Activated CD4-positive, alpha-beta T cell treated with anti-CD3 and anti-CD28 coated beads, Interleukin-2, amount 10 ng/mL, durations not matched to agents 24 days and 14 days (primary cell): ENCODE measurements around the gene MOB1B. TPM values are rescaled to one million over a fixed set of nuclear protein-coding genes. Genes with fewer than 3 reads are reported as not detected.

Experiments used
- DNase-seq: peaks from one replicate; pipeline ENCODE4 v3.0.0; 2022
- H3K27ac Mint-ChIP-seq: one replicate; pipeline ENCODE4 v1.8.0; 2022; ENCODE audit warnings: mild to moderate bottlenecking, mixed read lengths
- H3K27me3 Mint-ChIP-seq: one replicate; pipeline ENCODE4 v1.8.0; 2022; ENCODE audit warnings: mixed read lengths
- H3K36me3 Mint-ChIP-seq: one replicate; pipeline ENCODE4 v1.8.0; 2022; ENCODE audit warnings: low read depth, mild to moderate bottlenecking, mixed read lengths
- H3K4me1 Mint-ChIP-seq: one replicate; pipeline ENCODE4 v1.8.0; 2021; ENCODE audit warnings: mixed read lengths
- H3K4me3 Mint-ChIP-seq: one replicate; pipeline ENCODE4 v1.8.0; 2022; ENCODE audit warnings: mild to moderate bottlenecking, moderate library complexity, mixed read lengths
- H3K9me3 Mint-ChIP-seq: one replicate; pipeline ENCODE4 v1.8.0; 2021; ENCODE audit warnings: mixed read lengths
- intact Hi-C: fragments of 100-400 bp; cut with micrococcal nuclease; formaldehyde crosslinking; loops from one replicate; pipeline ENCODE4 v1.15.1; 2023
- total RNA-seq: library from RNA; stranded (reverse); gene quantifications from 2 replicates; pipeline ENCODE4 v1.2.3, GENCODE V29; 2022

The MOB1B gene
- total RNA-seq, 1 donor from 2014 or later = 24.1 TPM

- intact Hi-C loops = no loop called here
- peaks cover 4% of the 10 kb centered on the region for H3K36me3 Mint-ChIP-seq
These were observed 46.6 kb downstream of the MOB1B start for GRCh38 chr4:70948665-70949260.

GRCh38 chr4:70954032-70954431, 51.9 kb downstream of the MOB1B start:
- no peak for DNase-seq
- Mint-ChIP-seq H3K27ac (no peak overlapping the region), H3K4me1 (peaks cover 9% of the 10 kb centered on the region), H3K36me3 (peaks cover 1% of the 10 kb centered on the region), H3K27me3 (no peaks in the 10 kb centered on the region), H3K4me3 (no peak overlapping the region), H3K9me3 (no peaks in the 10 kb centered on the region)
- intact Hi-C loops = no loop called here

More at GRCh38 chr4:70948665-70949260, 46.6 kb downstream of the MOB1B start:
- DNase-seq = no peak
- no peak overlapping the region for H3K4me3 Mint-ChIP-seq
- no peak overlapping the region for H3K27ac Mint-ChIP-seq
- H3K9me3 Mint-ChIP-seq = peaks cover 3% of the 10 kb centered on the region
- no peaks in the 10 kb centered on the region for H3K27me3 Mint-ChIP-seq
- peaks cover 12% of the 10 kb centered on the region for H3K4me1 Mint-ChIP-seq

DNA sequence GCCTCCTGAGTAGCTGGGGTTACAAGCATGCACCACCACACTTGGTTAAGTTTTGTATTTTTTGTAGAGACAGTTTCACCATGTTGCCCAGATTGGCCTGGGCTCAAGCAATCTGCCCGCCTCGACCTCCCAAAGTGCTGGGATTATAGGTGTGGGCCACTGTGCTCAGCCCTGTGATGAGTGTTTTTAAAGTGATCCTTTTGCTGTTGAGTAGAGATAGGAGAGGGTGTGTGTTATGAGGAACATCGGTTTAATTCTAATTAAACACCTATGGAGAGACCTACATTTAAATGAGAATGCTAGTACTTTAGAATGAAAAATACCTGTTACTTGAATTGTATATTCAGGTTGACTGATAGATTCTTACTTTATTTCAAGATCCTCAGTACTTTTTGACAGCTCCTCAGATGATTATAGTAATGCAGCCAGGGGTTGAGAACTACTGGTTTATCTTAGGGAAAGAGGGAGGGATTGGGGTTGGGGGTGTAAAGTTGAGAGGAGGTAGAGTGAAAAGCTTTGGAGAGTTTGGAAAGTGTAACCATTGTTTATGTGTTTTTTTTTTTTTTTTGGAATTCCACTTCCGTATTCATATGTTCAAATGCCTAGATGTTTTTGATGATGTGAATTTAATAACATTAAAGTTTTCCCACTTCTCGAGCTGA, 54.5 kb downstream of the MOB1B start:
- no peak for DNase-seq
- H3K4me1 Mint-ChIP-seq = peaks cover 7% of the 10 kb centered on the region
- peaks cover 7% of the 10 kb centered on the region for H3K36me3 Mint-ChIP-seq
- H3K27me3 Mint-ChIP-seq = no peaks in the 10 kb centered on the region
- H3K4me3 Mint-ChIP-seq = no peak overlapping the region
- H3K9me3 Mint-ChIP-seq = no peaks in the 10 kb centered on the region
- no peak overlapping the region for H3K27ac Mint-ChIP-seq
- intact Hi-C loops = no loop called here

- H3K4me3 Mint-ChIP-seq = no peak overlapping the region
- peaks cover 9% of the 10 kb centered on the region for H3K36me3 Mint-ChIP-seq
- peaks cover 4% of the 10 kb centered on the region for H3K4me1 Mint-ChIP-seq
- H3K27me3 Mint-ChIP-seq = no peaks in the 10 kb centered on the region
- intact Hi-C loops = no loop called here
- DNase-seq = no peak
- H3K9me3 Mint-ChIP-seq = no peaks in the 10 kb centered on the region
- H3K27ac Mint-ChIP-seq = no peak overlapping the region
These were observed 56.5 kb downstream of the MOB1B start for GRCh38 chr4:70958681-70959080.

DNA sequence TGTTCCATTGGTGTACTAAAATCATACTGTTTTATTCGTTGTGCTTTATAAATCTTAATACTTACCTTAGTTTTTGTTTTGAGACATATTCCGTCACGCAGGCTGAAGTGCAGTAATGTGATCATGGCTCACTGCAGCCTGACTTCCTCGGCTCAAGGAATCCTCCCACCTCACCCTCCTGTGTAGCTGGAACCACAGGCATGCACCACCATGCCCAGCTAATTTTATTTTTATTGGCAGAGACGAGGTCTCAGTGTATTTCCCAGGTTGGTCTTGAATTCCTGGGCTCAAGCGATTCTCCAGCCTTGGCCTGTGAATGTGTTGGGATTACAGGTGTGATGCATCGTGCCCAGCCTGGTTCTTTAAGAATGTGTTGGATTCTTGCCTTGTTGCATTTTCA, 66.9 kb downstream of the MOB1B start:
- intact Hi-C loops = no loop called here
- no peaks in the 10 kb centered on the region for H3K9me3 Mint-ChIP-seq
- no peaks in the 10 kb centered on the region for H3K27me3 Mint-ChIP-seq
- peaks cover 15% of the 10 kb centered on the region for H3K36me3 Mint-ChIP-seq
- no peak overlapping the region for H3K27ac Mint-ChIP-seq
- DNase-seq = no peak
- no peak overlapping the region for H3K4me3 Mint-ChIP-seq
- peaks cover 7% of the 10 kb centered on the region for H3K4me1 Mint-ChIP-seq

- intact Hi-C loops = no loop called here
- Mint-ChIP-seq H3K4me1 (peaks cover 3% of the 10 kb centered on the region), H3K27ac (no peak overlapping the region), H3K4me3 (no peak overlapping the region), H3K36me3 (peaks cover 24% of the 10 kb centered on the region), H3K9me3 (no peaks in the 10 kb centered on the region), H3K27me3 (no peaks in the 10 kb centered on the region)
- no peak for DNase-seq
These were observed 74.1 kb downstream of the MOB1B start for GRCh38 chr4:70976252-70976651.

- H3K27ac Mint-ChIP-seq = no peak overlapping the region
- peaks cover 18% of the 10 kb centered on the region for H3K36me3 Mint-ChIP-seq
- H3K4me1 Mint-ChIP-seq = no peaks in the 10 kb centered on the region
- H3K9me3 Mint-ChIP-seq = no peaks in the 10 kb centered on the region
- no peak for DNase-seq
- no peak overlapping the region for H3K4me3 Mint-ChIP-seq
- intact Hi-C loops = no loop called here
- no peaks in the 10 kb centered on the region for H3K27me3 Mint-ChIP-seq
These were observed 77.4 kb downstream of the MOB1B start for GRCh38 chr4:70979445-70980008.

DNA sequence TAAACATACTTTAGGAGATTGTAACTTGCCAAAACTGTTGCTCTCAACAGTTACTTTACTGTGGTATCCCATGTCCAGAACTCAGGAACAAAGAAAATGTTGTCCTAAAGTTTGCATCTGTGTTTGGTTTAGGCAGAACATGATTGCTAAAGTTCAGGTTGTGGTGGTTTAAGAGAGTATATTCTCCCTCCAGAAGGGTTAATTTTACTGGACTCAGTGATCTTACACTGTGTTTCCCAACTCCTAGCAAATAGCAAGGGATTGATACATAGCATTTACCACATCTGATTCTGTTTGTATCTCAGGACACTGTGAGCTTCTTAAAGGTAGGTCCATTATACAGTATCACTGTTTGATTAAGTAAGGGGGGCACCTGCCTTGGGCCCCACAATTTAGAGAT, 78.0 kb downstream of the MOB1B start:
- Mint-ChIP-seq H3K27me3 (no peaks in the 10 kb centered on the region), H3K4me1 (no peaks in the 10 kb centered on the region), H3K9me3 (no peaks in the 10 kb centered on the region), H3K27ac (no peak overlapping the region), H3K4me3 (no peak overlapping the region), H3K36me3 (peaks cover 15% of the 10 kb centered on the region)
- intact Hi-C loops = no loop called here
- DNase-seq = no peak

DNA sequence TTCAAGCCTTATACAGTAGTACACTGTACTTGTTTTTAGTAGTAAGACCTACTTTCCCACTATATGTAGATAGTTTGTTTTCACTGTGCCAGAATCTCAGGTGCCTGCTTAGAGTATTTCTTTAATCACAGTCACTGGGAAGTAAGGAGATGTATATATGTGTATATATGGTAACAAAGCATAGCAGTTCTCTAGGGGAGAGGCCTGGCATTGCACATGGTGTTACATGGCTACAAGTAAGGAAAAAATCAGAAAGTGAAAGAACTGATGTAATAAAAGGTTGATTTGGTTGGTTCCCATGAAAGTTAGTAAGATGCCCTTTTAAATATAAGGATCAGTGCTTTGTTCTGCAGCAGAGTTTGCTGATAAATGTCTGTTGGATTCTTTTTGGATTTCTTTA, 81.9 kb downstream of the MOB1B start:
- Mint-ChIP-seq H3K27me3 (no peaks in the 10 kb centered on the region), H3K4me1 (no peaks in the 10 kb centered on the region), H3K9me3 (no peaks in the 10 kb centered on the region), H3K4me3 (no peak overlapping the region), H3K27ac (no peak overlapping the region), H3K36me3 (peaks cover 4% of the 10 kb centered on the region)
- no peak for DNase-seq
- intact Hi-C loops = no loop called here

DNA sequence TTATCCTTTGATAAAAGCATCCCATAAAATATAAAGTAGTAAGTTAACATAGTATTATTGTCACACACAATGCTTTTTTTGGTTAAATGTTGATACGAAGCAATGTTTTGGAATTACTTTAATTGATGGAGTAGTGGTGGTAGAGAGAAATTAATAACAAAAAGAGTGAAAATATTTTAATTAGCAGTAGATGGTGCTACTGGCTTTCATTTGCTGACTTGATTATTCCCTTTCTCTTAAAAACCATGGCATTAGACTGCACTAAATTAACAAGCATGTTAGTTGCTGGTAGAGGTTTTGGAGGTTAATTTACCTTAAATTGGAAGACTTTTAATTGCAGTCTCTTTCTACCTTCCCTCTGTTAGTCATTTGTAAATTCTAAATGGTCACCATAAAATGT, 82.4 kb downstream of the MOB1B start:
- Mint-ChIP-seq H3K9me3 (no peaks in the 10 kb centered on the region), H3K27me3 (no peaks in the 10 kb centered on the region), H3K4me3 (no peak overlapping the region), H3K27ac (no peak overlapping the region), H3K36me3 (peaks cover 1% of the 10 kb centered on the region), H3K4me1 (no peaks in the 10 kb centered on the region)
- intact Hi-C loops = no loop called here
- DNase-seq = no peak

GRCh38 chr4:70991596-70991995, 89.4 kb downstream of the MOB1B start:
- Mint-ChIP-seq H3K36me3 (peaks cover 9% of the 10 kb centered on the region), H3K9me3 (no peaks in the 10 kb centered on the region), H3K4me1 (peaks cover 33% of the 10 kb centered on the region), H3K27ac (no peak overlapping the region), H3K4me3 (no peak overlapping the region), H3K27me3 (no peaks in the 10 kb centered on the region)
- intact Hi-C loops = loop anchor here (10.0 kb wide), 1 partner anchor 257 kb away; no protein-coding TSS in a partner anchor
- DNase-seq = peak; percentile 52

DNA sequence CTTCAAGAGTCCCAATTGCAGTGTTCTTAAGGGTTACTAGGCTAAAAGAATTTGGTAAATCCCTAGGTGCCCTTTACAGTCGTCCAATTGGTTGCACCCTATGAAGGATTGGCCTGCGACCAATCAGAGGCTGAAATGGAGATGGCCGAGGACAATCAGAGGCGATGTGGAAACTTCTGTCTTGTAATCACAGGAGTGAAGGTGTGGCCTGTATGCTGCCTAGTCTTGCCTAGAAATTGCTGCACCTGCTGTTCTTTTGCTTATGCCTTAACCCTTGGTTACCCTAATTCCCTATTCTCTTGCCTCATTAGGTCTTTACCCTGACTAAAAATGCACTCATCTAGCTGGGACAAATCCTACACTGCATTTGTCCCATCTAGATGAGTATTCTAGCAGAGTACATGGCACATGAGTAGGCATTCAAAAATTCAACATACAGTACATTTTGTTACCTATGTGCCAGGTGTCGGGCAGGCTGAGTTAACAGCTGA, 90.3 kb downstream of the MOB1B start:
- Mint-ChIP-seq H3K27ac (peak overlapping the region; percentile 94), H3K27me3 (no peaks in the 10 kb centered on the region), H3K4me1 (peaks cover 41% of the 10 kb centered on the region), H3K9me3 (no peaks in the 10 kb centered on the region), H3K4me3 (peak overlapping the region; percentile 99), H3K36me3 (peaks cover 10% of the 10 kb centered on the region)
- intact Hi-C loops = loop anchor here (2.0 to 10.0 kb wide), 2 partner anchors 66 to 258 kb away; no protein-coding TSS in a partner anchor
- peak; percentile 58 for DNase-seq

DNA sequence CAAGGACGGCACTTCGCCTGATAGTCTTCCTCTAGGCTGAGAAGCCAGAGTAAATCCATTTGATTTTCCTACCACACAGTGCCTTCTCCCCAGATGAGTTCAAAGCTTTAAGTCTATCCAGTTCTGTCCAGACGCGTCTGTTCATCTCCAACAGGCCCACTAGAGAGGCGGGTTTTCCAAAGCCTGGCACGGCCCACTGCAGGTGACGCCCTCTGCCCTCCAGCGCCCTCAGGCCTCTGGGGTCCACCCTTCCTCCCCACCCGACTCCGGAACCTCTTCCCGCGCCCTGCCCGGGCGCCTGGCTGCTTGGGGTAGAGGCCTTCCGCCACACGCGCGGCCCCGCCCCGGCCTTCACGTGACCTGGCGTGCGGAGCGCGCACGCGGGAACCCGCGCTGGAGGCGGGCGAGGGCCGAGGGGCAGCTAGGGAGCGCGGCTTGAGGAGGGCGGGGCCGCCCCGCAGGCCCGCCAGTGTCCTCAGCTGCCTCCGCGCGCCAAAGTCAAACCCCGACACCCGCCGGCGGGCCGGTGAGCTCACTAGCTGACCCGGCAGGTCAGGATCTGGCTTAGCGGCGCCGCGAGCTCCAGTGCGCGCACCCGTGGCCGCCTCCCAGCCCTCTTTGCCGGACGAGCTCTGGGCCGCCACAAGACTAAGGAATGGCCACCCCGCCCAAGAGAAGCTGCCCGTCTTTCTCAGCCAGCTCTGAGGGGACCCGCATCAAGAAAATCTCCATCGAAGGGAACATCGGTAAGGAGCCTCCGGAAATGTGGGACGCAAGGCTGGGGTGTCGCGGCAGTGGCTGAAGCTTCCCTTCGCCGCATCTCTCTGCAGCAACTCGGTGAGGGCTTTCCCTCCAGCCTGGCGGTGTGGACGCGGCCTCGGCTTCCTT, 91.3 kb downstream of the MOB1B start, which contains the start of gene DCK:
TSS of gene DCK (plus strand) at position 469 of the 888 bp plus-strand sequence. CDS start at position 656, 187 bp downstream.
- no peaks in the 10 kb centered on the region for H3K9me3 Mint-ChIP-seq
- intact Hi-C loops = loop anchor here (1.0 to 10.0 kb wide), 6 partner anchors 13 to 305 kb away; partner anchors contain the start of genes GRSF1, MOB1B and UTP3
- peak within 1 kb of the TSS; percentile 99 for H3K4me3 Mint-ChIP-seq
- peaks cover 45% of the 10 kb centered on the region for H3K4me1 Mint-ChIP-seq
- peak within 1 kb of the TSS; percentile 94 for H3K27ac Mint-ChIP-seq
- peak; percentile 96 for DNase-seq
- peaks cover 15% of the 10 kb centered on the region for H3K36me3 Mint-ChIP-seq
- no peaks in the 10 kb centered on the region for H3K27me3 Mint-ChIP-seq
